ENCODE results near the gene AGMO. TPM values are rescaled to one million over a fixed set of nuclear protein-coding genes. Genes with fewer than 3 reads are reported as not detected.

Gene AGMO
- total RNA-seq, 1 experiment from 2014 or later: 0.77 TPM

- no peak for DNase-seq (ENCODE audit: low spot score)
- no peaks in the 10 kb centered on the region for H3K9me3 Mint-ChIP-seq
- ChIA-PET CTCF (no interaction called here), POLR2A (no interaction called here)
- no peaks in the 10 kb centered on the region; the same call in 1 of the 2 replicates for H3K4me1 Mint-ChIP-seq
- no peak for TF ChIP-seq ELF4 (CRISPR knock-in tag; IDR thresholded peaks at IDR 0.05; ENCODE audit: low read depth)
- no peak for TF ChIP-seq MAX (CRISPR knock-in tag; IDR thresholded peaks at IDR 0.05)
- TF ChIP-seq E2F5 (CRISPR knock-in tag; IDR thresholded peaks at IDR 0.05): no peak
- TF ChIP-seq ERG (CRISPR knock-in tag; IDR thresholded peaks at IDR 0.05): no peak
- no peak for TF ChIP-seq ZMAT4 (CRISPR knock-in tag; IDR thresholded peaks at IDR 0.05)
- no peak overlapping the region for H3K4me3 Mint-ChIP-seq
- H3K36me3 Mint-ChIP-seq: no peaks in the 10 kb centered on the region
- H3K27me3 Mint-ChIP-seq (ENCODE audit: low read depth): no peaks in the 10 kb centered on the region
- ATAC-seq: no peak
- H3K27ac Mint-ChIP-seq: no peak overlapping the region
Observed at GRCh38 chr7:15376600-15376999, 185.2 kb downstream of the AGMO start.

GRCh38 chr7:15370441-15370840 lies 191.4 kb downstream of the AGMO start:
- no peaks in the 10 kb centered on the region for H3K36me3 Mint-ChIP-seq
- ChIA-PET CTCF (no interaction called here), POLR2A (no interaction called here)
- H3K9me3 Mint-ChIP-seq: peaks cover 9% of the 10 kb centered on the region; the same call in 1 of the 2 replicates
- H3K27ac Mint-ChIP-seq: no peak overlapping the region
- ATAC-seq: no peak
- no peaks in the 10 kb centered on the region for H3K27me3 Mint-ChIP-seq (ENCODE audit: low read depth)
- no peak overlapping the region for H3K4me3 Mint-ChIP-seq
- no peaks in the 10 kb centered on the region for H3K4me1 Mint-ChIP-seq
- no peak for TF ChIP-seq TEAD4 (CRISPR knock-in tag; IDR thresholded peaks at IDR 0.05)
- no peak for TF ChIP-seq STAT6 (CRISPR knock-in tag; conservative IDR thresholded peaks at IDR 0.05; ENCODE audit: low read depth)
- TF ChIP-seq CREB1 (CRISPR knock-in tag; IDR thresholded peaks at IDR 0.05): no peak
- TF ChIP-seq ETV6 (CRISPR knock-in tag; IDR thresholded peaks at IDR 0.05): no peak
- no peak for TF ChIP-seq NFATC4 (CRISPR knock-in tag; IDR thresholded peaks at IDR 0.05)
- no peak for TF ChIP-seq ZNF532 (CRISPR knock-in tag; IDR thresholded peaks at IDR 0.05; ENCODE audit: borderline replicate concordance)
- TF ChIP-seq NR2C2 (CRISPR knock-in tag; IDR thresholded peaks at IDR 0.05): no peak
- TF ChIP-seq HMGXB4 (CRISPR knock-in tag; IDR thresholded peaks at IDR 0.05): no peak
- no peak for TF ChIP-seq FOXP1 (CRISPR knock-in tag; IDR thresholded peaks at IDR 0.05; ENCODE audit: borderline replicate concordance)
- no peak for TF ChIP-seq FOXJ3 (CRISPR knock-in tag; IDR thresholded peaks at IDR 0.05; ENCODE audit: borderline replicate concordance)
- TF ChIP-seq TP53 (CRISPR knock-in tag; IDR thresholded peaks at IDR 0.05): no peak
- no peak for TF ChIP-seq ZNF219 (CRISPR knock-in tag; IDR thresholded peaks at IDR 0.05; ENCODE audit: borderline replicate concordance)
- no peak for TF ChIP-seq ZMAT4 (CRISPR knock-in tag; IDR thresholded peaks at IDR 0.05)
- TF ChIP-seq MYBL2 (CRISPR knock-in tag; IDR thresholded peaks at IDR 0.05): no peak
- no peak for TF ChIP-seq JUN (CRISPR knock-in tag; IDR thresholded peaks at IDR 0.05)
- no peak for TF ChIP-seq ZBTB43 (CRISPR knock-in tag; IDR thresholded peaks at IDR 0.05)
- TF ChIP-seq SOX15 (CRISPR knock-in tag; IDR thresholded peaks at IDR 0.05): no peak
- TF ChIP-seq SMAD4 (CRISPR knock-in tag; IDR thresholded peaks at IDR 0.05): no peak
- DNase-seq (ENCODE audit: low spot score): no peak
